Ovary (tissue), 9 donors: ENCODE data around the gene ANKS1B. TPM values are rescaled to one million over a fixed set of nuclear protein-coding genes. Genes with fewer than 3 reads are reported as not detected.

Source experiments
- DNase-seq, 5 donors: peaks; one replicate each; pipeline ENCODE4 v3.0.0-alpha.2; 2019 to 2020
- H3K27ac ChIP-seq, 2 donors: fragments of 200-600 bp; one replicate each; pipeline versions ENCODE4 v1.5.1 to v1.8.0; 2019 to 2022
- H3K27me3 ChIP-seq: fragments of 200-600 bp; one replicate; pipeline ENCODE4 v1.8.0; 2022
- H3K36me3 ChIP-seq: fragments of 200-600 bp; sonication (generic); one replicate; pipeline ENCODE4 v1.5.1; 2019
- H3K4me1 ChIP-seq: one replicate; pipeline ENCODE4 v1.8.1; 2013; ENCODE audit warnings: mild to moderate bottlenecking, moderate library complexity; ENCODE audit not compliant: insufficient read depth
- H3K4me3 ChIP-seq: fragments of 200-600 bp; sonication (generic); one replicate; pipeline ENCODE4 v1.5.1; 2017
- H3K9me3 ChIP-seq, 2 donors: fragments of 200-600 bp in 1 of 2; sonication (generic) in 1 of 2; one replicate each; pipeline versions ENCODE4 v1.5.1 to v1.8.1; 2013 to 2019; ENCODE audit warnings: mild to moderate bottlenecking in 1 of 2, moderate library complexity in 1 of 2
- CTCF ChIP-seq, 3 donors: fragments of 450-650 bp in 2 of 3; fragments of 200-600 bp in 1 of 3; IDR thresholded peaks; one replicate each; pipeline versions ENCODE4 v1.5.1 to v1.8.0; 2016 to 2022; ENCODE audit warnings: antibody characterized with exemption in 3 of 3, mild to moderate bottlenecking in 1 of 3
- EP300 ChIP-seq: sonication (generic); formaldehyde crosslinking; IDR thresholded peaks from one replicate; pipeline ENCODE4 v1.6.1; 2017; ENCODE audit warnings: antibody characterized with exemption
- POLR2A ChIP-seq: fragments of 450-650 bp; IDR thresholded peaks from one replicate; pipeline ENCODE4 v1.6.1; 2017; ENCODE audit warnings: antibody characterized with exemption, mild to moderate bottlenecking, moderate library complexity
- WGBS, 3 donors: extraction: QIAGEN DNeasy Blood & Tissue Kit in 1 of 3; methylation state at CpG; one replicate each; pipeline versions ENCODE4 v1.1.5 to v1.1.7; 2013 to 2017; 5-methylcytosine and 5-hydroxymethylcytosine counted together
- intact Hi-C, 4 donors: fragments of 100-400 bp; cut with DNase I; formaldehyde crosslinking; loops; one replicate each; pipeline versions ENCODE4 v1.11.0 to v1.15.1; 2022 to 2023
- polyA plus RNA-seq, 2 donors: library from polyadenylated mRNA; stranded (reverse); fragments of 200-250 nt in 1 of 2; fragments of 350-450 nt in 1 of 2; fragmentation: Illumina TruSeq in 1 of 2; extraction: RNeasy Lipid Tissue Mini Kit (QIAGEN cat#74804) in 1 of 2; gene quantifications; one replicate each; pipeline ENCODE4 v1.2.3, GENCODE V29; 2013 to 2014
- total RNA-seq, 7 donors: library from RNA; depleted of rRNA in 2 of 7; stranded (reverse); fragments of >200 nt in 2 of 7; fragmentation: NEBNext Ultra II Directional in 3 of 7; extraction: Animal tissue kit (Norgen Biotek cat#: 25700) in 3 of 7; gene quantifications; one replicate each; pipeline versions ENCODE4 v1.1.0 to v1.2.4, GENCODE V29; 2016 to 2023
- donor health status: DM: no; HTN: no; CAD: no; lungs with moderate emphysema.
- donor health status: DM: no; HTN: no; CAD: no.
- donor health status: Bipolar disorder and iron deficiency.
- donor health status: DM: yes; HTN: yes; CAD: no.
- donor health status: DM: no; HTN: no; CAD: no.
- donor health status: DM: yes; HTN: yes; CAD: no.

Gene ANKS1B
- total and polyA plus RNA-seq, 9 donors, result 0.80 to 34.9 (median 7.7) TPM

GRCh38 chr12:99745121-99745520 is 239.6 kb downstream of the ANKS1B start:
- Histone ChIP-seq H3K27ac (no peak overlapping the region), H3K36me3 (no peaks in the 10 kb centered on the region), H3K4me1 (no peaks in the 10 kb centered on the region), H3K9me3 (no peaks in the 10 kb centered on the region), H3K27me3 (no peaks in the 10 kb centered on the region), H3K4me3 (no peak overlapping the region)
- intact Hi-C loops, result no loop called here
- 24 to 57% (median 44%) methylated on average over 1 of the region's 1 CpG for WGBS, 3 donors
- no peak for DNase-seq
- TF ChIP-seq EP300 (no peak), POLR2A (no peak), CTCF (IDR thresholded peaks at IDR 0.05) (no peak)

GRCh38 chr12:99736760-99737269 is 247.9 kb downstream of the ANKS1B start:
- TF ChIP-seq CTCF (IDR thresholded peaks at IDR 0.05) (no peak), POLR2A (no peak), EP300 (no peak)
- WGBS, 3 donors, result 55 to 69% (median 63%) methylated on average over 1 of the region's 1 CpG

DNA sequence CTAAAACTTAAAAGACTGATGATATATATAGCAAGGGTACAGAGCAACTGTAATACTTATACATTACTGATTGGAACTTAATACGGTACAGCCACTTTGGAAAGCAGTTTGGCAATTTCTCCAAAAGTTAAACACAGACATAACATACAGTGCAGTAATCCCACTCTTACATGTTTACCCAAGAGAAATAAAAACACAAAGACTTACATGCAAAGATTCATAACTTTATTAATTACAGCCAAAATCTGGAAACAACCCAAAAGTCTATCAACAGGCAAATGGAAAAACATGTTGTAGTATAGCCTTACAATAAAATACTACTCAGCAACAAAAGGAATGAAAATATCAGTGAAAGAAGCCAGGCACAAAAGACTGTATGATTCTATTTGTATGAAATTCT is 252.6 kb downstream of the ANKS1B start:
- 33 to 51% (median 39%) methylated on average over 1 of the region's 1 CpG for WGBS, 3 donors
- no peaks in the 10 kb centered on the region for H3K36me3 ChIP-seq
- intact Hi-C loops, result no loop called here

More at GRCh38 chr12:99736760-99737269, 247.9 kb downstream of the ANKS1B start:
- no peaks in the 10 kb centered on the region for H3K9me3 ChIP-seq
- H3K27me3 ChIP-seq, result no peaks in the 10 kb centered on the region
- intact Hi-C loops, result no loop called here
- no peaks in the 10 kb centered on the region for H3K4me1 ChIP-seq
- H3K27ac ChIP-seq, result no peak overlapping the region
- H3K36me3 ChIP-seq, result no peaks in the 10 kb centered on the region
- H3K4me3 ChIP-seq, result no peak overlapping the region
- no peak for DNase-seq

DNA sequence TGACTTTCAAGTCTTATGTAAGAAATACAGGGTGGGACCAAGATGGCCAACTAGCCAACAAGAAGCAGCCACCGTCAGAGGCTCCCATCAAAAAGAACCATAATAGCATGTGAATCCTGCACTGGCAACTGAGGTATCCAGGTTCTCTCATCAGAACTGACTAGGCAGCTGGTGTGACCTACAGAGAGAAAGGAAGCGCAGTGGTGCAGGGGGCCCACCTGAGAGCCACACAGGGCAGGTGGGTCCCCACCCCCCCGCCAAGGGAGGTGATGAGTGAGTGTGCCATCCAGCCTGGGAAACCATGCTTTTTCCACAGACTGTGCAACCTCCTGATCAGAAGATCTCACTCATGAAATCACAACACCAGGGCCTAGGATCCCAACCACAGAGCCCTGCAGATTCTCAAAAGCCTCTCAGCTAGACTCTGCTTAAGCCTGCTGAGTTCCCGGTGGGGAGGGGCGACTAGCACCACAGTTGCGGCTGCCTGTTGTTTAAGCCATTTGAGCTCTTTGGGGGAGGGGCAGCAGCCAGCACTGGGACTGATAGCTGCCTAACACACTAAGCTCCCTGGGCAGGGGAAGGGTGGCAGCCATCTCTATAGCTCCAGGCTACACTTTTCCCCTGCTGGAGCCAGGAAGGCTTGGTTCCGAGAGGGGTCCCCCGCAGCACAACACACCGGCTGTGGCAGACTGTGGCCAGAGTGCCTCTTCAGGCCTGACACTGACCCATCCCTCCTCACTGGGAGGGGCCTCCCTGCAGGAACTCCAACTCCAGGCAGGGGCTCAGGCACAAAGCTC is 261.8 kb downstream of the ANKS1B start:
- intact Hi-C loops, result no loop called here
- no peak for DNase-seq
- no peak overlapping the region for H3K4me3 ChIP-seq
- no peaks in the 10 kb centered on the region for H3K27me3 ChIP-seq
- TF ChIP-seq CTCF (IDR thresholded peaks at IDR 0.05) (no peak), EP300 (no peak), POLR2A (no peak)
- H3K36me3 ChIP-seq, result no peaks in the 10 kb centered on the region
- 85 to 91% (median 89%) methylated on average over 9 of the region's 9 CpGs for WGBS, 3 donors
- no peak overlapping the region for H3K27ac ChIP-seq
- H3K9me3 ChIP-seq, result no peaks in the 10 kb centered on the region
- no peaks in the 10 kb centered on the region for H3K4me1 ChIP-seq

More for the DNA sequence above, 252.6 kb downstream of the ANKS1B start:
- Histone ChIP-seq H3K27ac (no peak overlapping the region), H3K4me1 (no peaks in the 10 kb centered on the region), H3K9me3 (no peaks in the 10 kb centered on the region), H3K27me3 (no peaks in the 10 kb centered on the region), H3K4me3 (no peak overlapping the region)
- DNase-seq, result no peak
- TF ChIP-seq POLR2A (no peak), EP300 (no peak), CTCF (IDR thresholded peaks at IDR 0.05) (no peak)
